Astrocyte (in vitro differentiated cells and primary cell): Measurements from ENCODE around the gene MREG. TPM values are rescaled to one million over a fixed set of nuclear protein-coding genes. Genes with fewer than 3 reads are reported as not detected.

Experiments used
- DNase-seq: peaks from one replicate; pipeline ENCODE4 v3.0.0-alpha.2; 2010; ENCODE audit warnings: low read depth
- FAIRE-seq: peaks from 2 replicates; lab custom pipeline; 2011; peaks lifted over from hg19 to GRCh38; lab: Jason Lieb, UNC
- H2AFZ ChIP-seq: 2 replicates; pipeline ENCODE4 v1.6.0; 2012; ENCODE audit warnings: low read depth, low read length, inconsistent platforms
- H3K27ac ChIP-seq: 2 replicates; pipeline ENCODE4 v1.5.1; 2011; ENCODE audit warnings: low read depth, low read length, inconsistent platforms
- H3K27me3 ChIP-seq: 2 replicates; pipeline ENCODE4 v1.6.0; 2011; ENCODE audit warnings: low read length, inconsistent platforms; ENCODE audit not compliant: insufficient read depth
- H3K36me3 ChIP-seq: 2 replicates; pipeline ENCODE4 v1.5.1; 2011; ENCODE audit warnings: low read length, inconsistent platforms; ENCODE audit not compliant: insufficient read depth
- H3K4me1 ChIP-seq: 2 replicates; pipeline ENCODE4 v1.5.1; 2011; ENCODE audit warnings: low read length, inconsistent platforms; ENCODE audit not compliant: insufficient read depth
- H3K4me2 ChIP-seq: 2 replicates; pipeline ENCODE4 v1.6.0; 2012; ENCODE audit warnings: low read length, inconsistent platforms
- H3K4me3 ChIP-seq: 2 replicates; pipeline ENCODE4 v1.5.1; 2011; ENCODE audit warnings: low read depth, mild to moderate bottlenecking, low read length, inconsistent platforms; ENCODE audit not compliant: insufficient read depth
- H3K79me2 ChIP-seq: 2 replicates; pipeline ENCODE4 v1.6.0; 2012; ENCODE audit warnings: mild to moderate bottlenecking, low read length, inconsistent platforms; ENCODE audit not compliant: insufficient read depth
- H3K9ac ChIP-seq: 2 replicates; pipeline ENCODE4 v1.6.0; 2012; ENCODE audit warnings: mild to moderate bottlenecking, low read length, inconsistent platforms
- H3K9me3 ChIP-seq: 2 replicates; pipeline ENCODE4 v1.5.1; 2012; ENCODE audit warnings: low read depth, mild to moderate bottlenecking, low read length, inconsistent platforms; ENCODE audit not compliant: insufficient read depth
- H4K20me1 ChIP-seq: 2 replicates; pipeline ENCODE4 v1.6.0; 2012; ENCODE audit warnings: low read length, inconsistent platforms; ENCODE audit not compliant: insufficient read depth
- H3K27ac Mint-ChIP-seq: one replicate; pipeline ENCODE4 v1.8.0; 2021; ENCODE audit warnings: mild to moderate bottlenecking, mixed read lengths; ENCODE audit not compliant: unreplicated experiment
- H3K27me3 Mint-ChIP-seq: one replicate; pipeline ENCODE4 v1.8.0; 2021; ENCODE audit warnings: low read depth, mixed read lengths; ENCODE audit not compliant: unreplicated experiment
- H3K36me3 Mint-ChIP-seq: one replicate; pipeline ENCODE4 v1.8.0; 2021; ENCODE audit warnings: low read depth, mixed read lengths; ENCODE audit not compliant: unreplicated experiment
- H3K4me1 Mint-ChIP-seq: one replicate; pipeline ENCODE4 v1.8.0; 2021; ENCODE audit warnings: low read depth, mixed read lengths; ENCODE audit not compliant: unreplicated experiment
- H3K4me3 Mint-ChIP-seq: one replicate; pipeline ENCODE4 v1.8.0; 2021; ENCODE audit warnings: mild to moderate bottlenecking, moderate library complexity, mixed read lengths; ENCODE audit not compliant: unreplicated experiment
- H3K9me3 Mint-ChIP-seq: one replicate; pipeline ENCODE4 v1.8.0; 2021; ENCODE audit warnings: mild to moderate bottlenecking, mixed read lengths; ENCODE audit not compliant: unreplicated experiment
- CTCF ChIP-seq: IDR thresholded peaks from 2 replicates; pipeline ENCODE4 v1.5.1; 2011; ENCODE audit warnings: low read depth, mild to moderate bottlenecking, inconsistent platforms, low read length, moderate library complexity; ENCODE audit not compliant: insufficient read depth
- EZH2 ChIP-seq: IDR thresholded peaks from 2 replicates; pipeline ENCODE4 v1.6.1; 2012; ENCODE audit warnings: mild to moderate bottlenecking, low read length, inconsistent platforms; ENCODE audit not compliant: insufficient read depth
- total RNA-seq: library from RNA; stranded (reverse); gene quantifications from 2 replicates; pipeline ENCODE4 v1.2.1, GENCODE V29; 2021

Gene MREG
- total RNA-seq, 1 donor from 2014 or later, result 7.8 TPM

GRCh38 chr2:216052420-216052819 is 39.1 kb upstream of the MREG start:
- H3K4me2 ChIP-seq, result no peak overlapping the region
- no peak overlapping the region for H3K4me3 Mint-ChIP-seq
- no peaks in the 10 kb centered on the region for H3K36me3 ChIP-seq
- no peaks in the 10 kb centered on the region for H3K4me1 ChIP-seq
- no peak overlapping the region for H2AFZ ChIP-seq
- no peak overlapping the region for H3K27ac Mint-ChIP-seq
- peaks cover 5% of the 10 kb centered on the region for H3K36me3 Mint-ChIP-seq
- no peaks in the 10 kb centered on the region for H4K20me1 ChIP-seq
- TF ChIP-seq EZH2 (no peak), CTCF (no peak)
- no peak overlapping the region for H3K27ac ChIP-seq
- no peaks in the 10 kb centered on the region for H3K27me3 ChIP-seq
- DNase-seq (no peak), FAIRE-seq (no peak)
- no peaks in the 10 kb centered on the region for H3K9me3 ChIP-seq
- no peak overlapping the region for H3K9ac ChIP-seq
- H3K4me1 Mint-ChIP-seq, result peaks cover 10% of the 10 kb centered on the region
- H3K79me2 ChIP-seq, result no peaks in the 10 kb centered on the region
- no peak overlapping the region for H3K4me3 ChIP-seq
- no peaks in the 10 kb centered on the region for H3K27me3 Mint-ChIP-seq
- no peaks in the 10 kb centered on the region for H3K9me3 Mint-ChIP-seq

GRCh38 chr2:216051350-216051749 is 38.0 kb upstream of the MREG start:
- H3K4me3 ChIP-seq, result no peak overlapping the region
- TF ChIP-seq CTCF, result no peak
- TF ChIP-seq EZH2, result no peak
- Mint-ChIP-seq H3K4me3 (no peak overlapping the region), H3K27me3 (no peaks in the 10 kb centered on the region), H3K36me3 (peaks cover 5% of the 10 kb centered on the region), H3K9me3 (no peaks in the 10 kb centered on the region), H3K27ac (no peak overlapping the region), H3K4me1 (peaks cover 3% of the 10 kb centered on the region)
- H3K27ac ChIP-seq, result no peak overlapping the region
- H3K79me2 ChIP-seq, result no peaks in the 10 kb centered on the region
- H3K27me3 ChIP-seq, result no peaks in the 10 kb centered on the region
- no peaks in the 10 kb centered on the region for H3K4me1 ChIP-seq
- FAIRE-seq (no peak), DNase-seq (no peak)
- no peaks in the 10 kb centered on the region for H4K20me1 ChIP-seq
- no peaks in the 10 kb centered on the region for H3K36me3 ChIP-seq
- no peak overlapping the region for H3K4me2 ChIP-seq
- H2AFZ ChIP-seq, result no peak overlapping the region
- H3K9me3 ChIP-seq, result no peaks in the 10 kb centered on the region
- H3K9ac ChIP-seq, result no peak overlapping the region

GRCh38 chr2:216049452-216049851 is 36.1 kb upstream of the MREG start:
- Mint-ChIP-seq H3K27ac (no peak overlapping the region), H3K27me3 (no peaks in the 10 kb centered on the region), H3K36me3 (peaks cover 5% of the 10 kb centered on the region), H3K4me3 (no peak overlapping the region), H3K4me1 (no peaks in the 10 kb centered on the region), H3K9me3 (no peaks in the 10 kb centered on the region)
- DNase-seq (no peak), FAIRE-seq (no peak)
- H3K9me3 ChIP-seq, result no peaks in the 10 kb centered on the region
- H3K27ac ChIP-seq, result no peak overlapping the region
- no peak overlapping the region for H3K4me2 ChIP-seq
- H3K27me3 ChIP-seq, result no peaks in the 10 kb centered on the region
- H3K36me3 ChIP-seq, result no peaks in the 10 kb centered on the region
- no peak overlapping the region for H3K9ac ChIP-seq
- H4K20me1 ChIP-seq, result no peaks in the 10 kb centered on the region
- no peak overlapping the region for H2AFZ ChIP-seq
- H3K4me1 ChIP-seq, result no peaks in the 10 kb centered on the region
- H3K79me2 ChIP-seq, result no peaks in the 10 kb centered on the region
- H3K4me3 ChIP-seq, result no peak overlapping the region
- TF ChIP-seq CTCF (no peak), EZH2 (no peak)
